IMR-90 (cell line): Measurements from ENCODE around the gene TGFB2. TPM values are rescaled to one million over a fixed set of nuclear protein-coding genes. Genes with fewer than 3 reads are reported as not detected.

Source experiments
- ATAC-seq: fragments of 200-7000 bp; cut with Tn5 transposase; 2 replicates; pipeline ENCODE4 v1.9.1; 2020; ENCODE audit warnings: low read depth, mild to moderate bottlenecking, moderate library complexity
- BruUV-seq: library from RNA; stranded (reverse); fragments of 400-500 nt; replicated peaks from 2 replicates; lab custom pipeline; 2021; lab: Mats Ljungman, UMichigan
- CTCF ChIA-PET: fragments of 300-600 bp; formaldehyde crosslinking; extraction: SDS; loops from one replicate; lab custom pipeline; 2021; ENCODE audit warnings: antibody characterized with exemption; lab: Yijun Ruan, JAX
- POLR2A ChIA-PET: fragments of 300-600 bp; sonication (Branson Sonifier 250); formaldehyde crosslinking; loops from one replicate; lab custom pipeline; 2022; ENCODE audit warnings: antibody characterized with exemption; ENCODE audit not compliant: unreplicated experiment; lab: Charles Lee
- DNase-seq: peaks from one replicate; pipeline ENCODE4 v3.0.0; 2013
- H2AFZ ChIP-seq: replicated peaks from 2 replicates; pipeline ENCODE3; 2013; ENCODE audit warnings: low read length, mild to moderate bottlenecking; ENCODE audit not compliant: poor library complexity
- H2AK5ac ChIP-seq: 2 replicates; pipeline ENCODE4 v1.6.1; 2013; ENCODE audit warnings: low read depth, low read length, inconsistent platforms
- H2AK9ac ChIP-seq: replicated peaks from 2 replicates; pipeline ENCODE3; 2013; ENCODE audit warnings: mild to moderate bottlenecking, low read depth, low read length, moderate library complexity; ENCODE audit not compliant: poor library complexity
- H2BK120ac ChIP-seq: 2 replicates; pipeline ENCODE4 v1.6.1; 2013; ENCODE audit warnings: low read depth, low read length, inconsistent platforms
- H2BK15ac ChIP-seq: 3 replicates; pipeline ENCODE4 v1.6.1; 2013; ENCODE audit warnings: low read depth, low read length, inconsistent platforms
- H2BK20ac ChIP-seq: 2 replicates; pipeline ENCODE4 v1.6.1; 2013; ENCODE audit warnings: low read depth, mild to moderate bottlenecking, inconsistent platforms, low read length, moderate library complexity
- H2BK5ac ChIP-seq: 2 replicates; pipeline ENCODE4 v1.6.1; 2013; ENCODE audit warnings: mild to moderate bottlenecking, low read depth, low read length, inconsistent platforms; ENCODE audit not compliant: poor library complexity, severe bottlenecking
- H3K14ac ChIP-seq: replicated peaks from 2 replicates; pipeline ENCODE4 v1.6.1; 2013; ENCODE audit warnings: low read depth, low read length, inconsistent platforms
- H3K18ac ChIP-seq: 2 replicates; pipeline ENCODE4 v1.6.1; 2013; ENCODE audit warnings: low read depth, low read length, control low read depth
- H3K23ac ChIP-seq: 2 replicates; pipeline ENCODE4 v1.6.1; 2013; ENCODE audit warnings: low read depth, low read length, inconsistent platforms
- H3K27ac ChIP-seq: 2 replicates; pipeline ENCODE4 v1.5.1; 2013; ENCODE audit warnings: mild to moderate bottlenecking, control low read depth, low read length; ENCODE audit not compliant: insufficient read depth
- H3K27me3 ChIP-seq: 2 replicates; pipeline ENCODE4 v1.6.1; 2013; ENCODE audit warnings: low read length; ENCODE audit not compliant: control insufficient read depth, insufficient read depth
- H3K36me3 ChIP-seq: 2 replicates; pipeline ENCODE4 v1.6.1; 2013; ENCODE audit warnings: low read length, mixed read lengths; ENCODE audit not compliant: control insufficient read depth, insufficient read depth
- H3K4ac ChIP-seq: 2 replicates; pipeline ENCODE4 v1.6.1; 2013; ENCODE audit warnings: low read depth, low read length, inconsistent platforms
- H3K4me1 ChIP-seq: 2 replicates; pipeline ENCODE4 v1.6.1; 2013; ENCODE audit warnings: low read length, mixed read lengths; ENCODE audit not compliant: control insufficient read depth, insufficient read depth
- H3K4me2 ChIP-seq: 2 replicates; pipeline ENCODE4 v1.6.1; 2013; ENCODE audit warnings: low read depth, mild to moderate bottlenecking, control low read depth, low read length, moderate library complexity
- H3K4me3 ChIP-seq: 2 replicates; pipeline ENCODE4 v1.5.1; 2013; ENCODE audit warnings: low read depth, mild to moderate bottlenecking, control low read depth, low read length, moderate library complexity; ENCODE audit not compliant: insufficient read depth
- H3K56ac ChIP-seq: 2 replicates; pipeline ENCODE4 v1.6.1; 2013; ENCODE audit warnings: low read length, inconsistent platforms; ENCODE audit not compliant: insufficient read depth; ENCODE audit errors: extremely low read depth
- H3K79me1 ChIP-seq, 2 experiments: 2 replicates each; pipeline ENCODE4 v1.6.1; 2013; ENCODE audit warnings: low read length in 2 of 2, inconsistent platforms in 1 of 2, low read depth in 1 of 2
- H3K9ac ChIP-seq: 2 replicates; pipeline ENCODE4 v1.6.1; 2013; ENCODE audit warnings: low read depth, low read length, control low read depth
- H3K9me1 ChIP-seq: 2 replicates; pipeline ENCODE4 v1.6.1; 2013; ENCODE audit warnings: low read length, inconsistent platforms; ENCODE audit not compliant: insufficient read depth
- H3K9me3 ChIP-seq: 2 replicates; pipeline ENCODE4 v1.6.1; 2013; ENCODE audit warnings: low read length; ENCODE audit not compliant: control insufficient read depth, insufficient read depth
- H4K20me1 ChIP-seq: 2 replicates; pipeline ENCODE4 v1.6.1; 2013; ENCODE audit warnings: low read length, inconsistent platforms; ENCODE audit not compliant: insufficient read depth
- H4K5ac ChIP-seq: 2 replicates; pipeline ENCODE4 v1.6.1; 2013; ENCODE audit warnings: mild to moderate bottlenecking, low read depth, low read length, control low read depth
- H4K8ac ChIP-seq, 2 experiments: 2 replicates each; pipeline ENCODE4 v1.6.1; 2013; ENCODE audit warnings: low read depth in 2 of 2, low read length in 2 of 2, control low read depth in 1 of 2, inconsistent platforms in 1 of 2
- H4K91ac ChIP-seq: 2 replicates; pipeline ENCODE4 v1.6.1; 2013; ENCODE audit warnings: low read depth, low read length, inconsistent platforms; ENCODE audit not compliant: insufficient read depth
- CEBPB ChIP-seq: IDR thresholded peaks from 2 replicates; pipeline ENCODE4 v1.6.1; 2012; ENCODE audit warnings: low read depth, low read length, improper control_type of control experiment
- NFE2L2 ChIP-seq: fragments of 150-350 bp; IDR thresholded peaks from 2 replicates; pipeline ENCODE4 v1.6.1; 2016; ENCODE audit warnings: low read depth, mild to moderate bottlenecking, low read length
- RCOR1 ChIP-seq: IDR thresholded peaks from 2 replicates; pipeline ENCODE4 v1.6.1; 2012; ENCODE audit warnings: mild to moderate bottlenecking, low read length, improper control_type of control experiment; ENCODE audit not compliant: insufficient replicate concordance
- RFX5 ChIP-seq: IDR thresholded peaks from 2 replicates; pipeline ENCODE4 v1.8.0; 2012; ENCODE audit warnings: low read depth, mild to moderate bottlenecking, low read length, moderate library complexity
- dilution Hi-C: fragments of 300-500 bp; cut with HindIII; formaldehyde crosslinking; loops from one replicate; pipeline ENCODE4 v1.14.3; 2018; ENCODE audit warnings: low sequenced_read_pairs; ENCODE audit not compliant: unreplicated experiment
- in situ Hi-C: fragments of 300-500 bp; cut with MboI; formaldehyde crosslinking; loops from 3 replicates; pipeline ENCODE4 v1.14.3; 2019; ENCODE audit warnings: low sequenced_read_pairs, inconsistent platforms, mixed read lengths
- intact Hi-C: fragments of 100-400 bp; cut with micrococcal nuclease; formaldehyde crosslinking; loops from 2 replicates; pipeline ENCODE4 v1.10.0; 2022
- polyA plus RNA-seq, 3 experiments: library from polyadenylated mRNA; depleted of rRNA; stranded (reverse); fragments of >200 nt; gene quantifications; 2 replicates each; pipeline ENCODE4 v1.2.3, GENCODE V29; 2012; ENCODE audit warnings: low replicate concordance in 1 of 3
- total RNA-seq: library from RNA; depleted of rRNA; stranded (reverse); fragments of >200 nt; gene quantifications from 2 replicates; pipeline ENCODE4 v1.2.3, GENCODE V29; 2012

The TGFB2 gene
- total and polyA plus RNA-seq, 2 of the 4 experiments (the other 2 are of a cell fraction), result 3.7 to 3.8 TPM

GRCh38 chr1:218303176-218303879, 41.8 kb upstream of the TGFB2 start:
- peaks cover 2% of the 10 kb centered on the region; the same call in 1 of the 2 replicates for H3K4me1 ChIP-seq
- no peak overlapping the region for H3K27ac ChIP-seq
- ATAC-seq (no peak), DNase-seq (no peak)
- no peak overlapping the region for H2BK5ac ChIP-seq
- in situ Hi-C loops (no loop called here), intact Hi-C loops (no loop called here), dilution Hi-C loops (no loop called here)
- H2AK5ac ChIP-seq, result no peak overlapping the region
- no peaks in the 10 kb centered on the region for H3K36me3 ChIP-seq
- no peak overlapping the region for H2BK120ac ChIP-seq
- H2AK9ac ChIP-seq, result no peak overlapping the region
- BruUV-seq, result no TSS peak
- TF ChIP-seq NFE2L2, result no peak
- TF ChIP-seq RCOR1, result no peak
- no peak for TF ChIP-seq CEBPB
- TF ChIP-seq RFX5, result no peak
- H3K4ac ChIP-seq, result no peak overlapping the region
- H3K27me3 ChIP-seq, result no peaks in the 10 kb centered on the region
- H2AFZ ChIP-seq, result no peak overlapping the region
- H3K9ac ChIP-seq, result no peak overlapping the region
- H3K9me3 ChIP-seq, result no peaks in the 10 kb centered on the region
- no peak overlapping the region for H3K4me3 ChIP-seq
- peaks cover 9 to 20% of the 10 kb centered on the region in 2 experiments; a peak in 3 of 4 replicates for H3K79me1 ChIP-seq
- no peak overlapping the region for H4K91ac ChIP-seq
- POLR2A ChIA-PET, result no interaction called here
- H2BK20ac ChIP-seq, result no peak overlapping the region
- CTCF ChIA-PET, result interaction anchor here (1.2 kb wide), 1 partner anchor 15 kb away, joined by 3 read pairs; no protein-coding TSS in a partner anchor
- no peak overlapping the region for H2BK15ac ChIP-seq
- H3K56ac ChIP-seq, result no peak overlapping the region
- H4K5ac ChIP-seq, result no peak overlapping the region
- H3K18ac ChIP-seq, result no peak overlapping the region
- H3K23ac ChIP-seq, result no peak overlapping the region
- no peak overlapping the region for H4K8ac ChIP-seq
- no peaks in the 10 kb centered on the region for H4K20me1 ChIP-seq
- no peak overlapping the region for H3K4me2 ChIP-seq
- no peak overlapping the region for H3K14ac ChIP-seq
- H3K9me1 ChIP-seq, result no peaks in the 10 kb centered on the region
